Coronary artery (tissue), 2 donors: ENCODE results near the gene TSHZ1.

ENCODE experiments used
- DNase-seq: peaks from one replicate; pipeline ENCODE4 v3.0.0-alpha.2; 2017; ENCODE audit warnings: low spot score
- H3K27ac ChIP-seq, 2 donors: fragments of 200-600 bp; sonication (generic); one replicate each; pipeline ENCODE4 v1.5.1; 2016 to 2019
- H3K4me3 ChIP-seq: fragments of 200-600 bp; sonication (generic); 2 replicates; pipeline ENCODE4 v1.5.1; 2016; ENCODE audit warnings: mild to moderate bottlenecking, moderate library complexity
- CTCF ChIP-seq: fragments of 200-600 bp; sonication (generic); IDR thresholded peaks from one replicate; pipeline ENCODE4 v1.5.1; 2019; ENCODE audit warnings: antibody characterized with exemption

The TSHZ1 gene

GRCh38 chr18:75297731-75298130 is 87.1 kb downstream of the TSHZ1 start:
- TF ChIP-seq CTCF: no peak
- DNase-seq: no peak
- Histone ChIP-seq H3K4me3 (no peak overlapping the region), H3K27ac (no peak overlapping the region)

GRCh38 chr18:75304678-75305557 is 94.3 kb downstream of the TSHZ1 start:
- TF ChIP-seq CTCF: no peak
- no peak for DNase-seq
- H3K27ac ChIP-seq: no peak overlapping the region
- no peak overlapping the region for H3K4me3 ChIP-seq

GRCh38 chr18:75305984-75306383 is 95.4 kb downstream of the TSHZ1 start:
- DNase-seq: no peak
- TF ChIP-seq CTCF: no peak

GRCh38 chr18:75307530-75307929 is 96.9 kb downstream of the TSHZ1 start:
- H3K4me3 ChIP-seq: no peak overlapping the region
- DNase-seq: no peak
- H3K27ac ChIP-seq: no peak overlapping the region
- no peak for TF ChIP-seq CTCF

More at GRCh38 chr18:75305984-75306383, 95.4 kb downstream of the TSHZ1 start:
- H3K27ac ChIP-seq: no peak overlapping the region
- no peak overlapping the region for H3K4me3 ChIP-seq

- no peak overlapping the region for H3K4me3 ChIP-seq
Measured at GRCh38 chr18:75309564-75309963, 99.0 kb downstream of the TSHZ1 start.

GRCh38 chr18:75314117-75314516 is 103.5 kb downstream of the TSHZ1 start:
- DNase-seq: no peak
- H3K27ac ChIP-seq: no peak overlapping the region
- TF ChIP-seq CTCF: no peak
- H3K4me3 ChIP-seq: no peak overlapping the region

More at GRCh38 chr18:75309564-75309963, 99.0 kb downstream of the TSHZ1 start:
- DNase-seq: no peak
- TF ChIP-seq CTCF: no peak
- H3K27ac ChIP-seq: no peak overlapping the region

- TF ChIP-seq CTCF: no peak
- DNase-seq: no peak
- Histone ChIP-seq H3K4me3 (no peak overlapping the region), H3K27ac (no peak overlapping the region)
Measured at GRCh38 chr18:75314606-75315005, 104.0 kb downstream of the TSHZ1 start.
